HG02798 (cell line): Measurements from ENCODE around the gene INCA1.

Experiments
- ATAC-seq: cut with Tn5 transposase; IDR thresholded peaks from one replicate; pipeline ENCODE4 v1.9.1; 2021; ENCODE audit warnings: mild to moderate bottlenecking; ENCODE audit not compliant: unreplicated experiment, poor library complexity

Gene INCA1

GRCh38 chr17:4938688-4939545 is 58.4 kb downstream of the INCA1 start:
- ATAC-seq = no peak
